HEK293 (cell line): ENCODE data around the gene KRTAP21-1.

Experiments
- FEZF1 ChIP-seq: fragments of 450-650 bp; formaldehyde crosslinking; IDR thresholded peaks from 2 replicates; pipeline ENCODE4 v1.5.1; 2016; ENCODE audit warnings: missing biosample characterization, missing genetic modification characterization
- GLI2 ChIP-seq: fragments of 450-650 bp; formaldehyde crosslinking; IDR thresholded peaks from 2 replicates; pipeline ENCODE4; 2017; ENCODE audit warnings: missing biosample characterization, missing genetic modification characterization, low read depth, borderline replicate concordance
- GLIS2 ChIP-seq: fragments of 450-650 bp; formaldehyde crosslinking; IDR thresholded peaks from 2 replicates; pipeline ENCODE4 v1.5.1; 2016; ENCODE audit warnings: missing biosample characterization, missing genetic modification characterization
- KLF8 ChIP-seq: fragments of 450-650 bp; formaldehyde crosslinking; IDR thresholded peaks from 2 replicates; pipeline ENCODE4 v1.5.1; 2016; ENCODE audit warnings: missing biosample characterization, missing genetic modification characterization
- MYNN ChIP-seq: fragments of 450-650 bp; formaldehyde crosslinking; IDR thresholded peaks from 2 replicates; pipeline ENCODE4 v1.5.1; 2016; ENCODE audit warnings: missing biosample characterization, missing genetic modification characterization, borderline replicate concordance
- SP7 ChIP-seq: fragments of 450-650 bp; formaldehyde crosslinking; IDR thresholded peaks from 2 replicates; pipeline ENCODE4 v1.5.1; 2016; ENCODE audit warnings: missing biosample characterization, missing genetic modification characterization
- TCF7L2 ChIP-seq: IDR thresholded peaks from 2 replicates; pipeline ENCODE4 v1.6.1; 2011; ENCODE audit warnings: low read depth, mild to moderate bottlenecking, inconsistent platforms, low read length, moderate library complexity, borderline replicate concordance
- ZNF138 ChIP-seq: fragments of 450-650 bp; formaldehyde crosslinking; IDR thresholded peaks from 2 replicates; pipeline ENCODE4 v1.5.1; 2016; ENCODE audit warnings: missing biosample characterization, missing genetic modification characterization, borderline replicate concordance
- ZNF2 ChIP-seq: fragments of 450-650 bp; formaldehyde crosslinking; IDR thresholded peaks from 2 replicates; pipeline ENCODE4 v1.5.1; 2016; ENCODE audit warnings: missing biosample characterization, missing genetic modification characterization
- ZNF202 ChIP-seq: fragments of 450-650 bp; formaldehyde crosslinking; IDR thresholded peaks from 2 replicates; pipeline ENCODE4 v1.5.1; 2016; ENCODE audit warnings: missing biosample characterization, missing genetic modification characterization, borderline replicate concordance
- ZNF311 ChIP-seq: fragments of 450-650 bp; formaldehyde crosslinking; IDR thresholded peaks from 2 replicates; pipeline ENCODE4 v1.5.1; 2017; ENCODE audit warnings: missing biosample characterization, missing genetic modification characterization, borderline replicate concordance
- ZNF514 ChIP-seq: fragments of 450-650 bp; formaldehyde crosslinking; IDR thresholded peaks from 2 replicates; pipeline ENCODE4 v1.5.1; 2016; ENCODE audit warnings: missing biosample characterization, missing genetic modification characterization
- ZNF529 ChIP-seq: fragments of 450-650 bp; formaldehyde crosslinking; IDR thresholded peaks from 2 replicates; pipeline ENCODE4 v1.5.1; 2017; ENCODE audit warnings: missing genetic modification characterization, missing biosample characterization; ENCODE audit not compliant: insufficient replicate concordance
- ZNF530 ChIP-seq: fragments of 450-650 bp; formaldehyde crosslinking; IDR thresholded peaks from 2 replicates; pipeline ENCODE4 v1.5.1; 2016; ENCODE audit warnings: low read depth, missing biosample characterization, missing genetic modification characterization
- ZNF558 ChIP-seq: fragments of 450-650 bp; formaldehyde crosslinking; IDR thresholded peaks from 2 replicates; pipeline ENCODE4 v1.5.1; 2016; ENCODE audit warnings: missing biosample characterization, missing genetic modification characterization
- ZNF585B ChIP-seq: fragments of 450-650 bp; formaldehyde crosslinking; IDR thresholded peaks from 2 replicates; pipeline ENCODE4 v1.5.1; 2016; ENCODE audit warnings: missing biosample characterization, missing genetic modification characterization
- ZNF664 ChIP-seq: fragments of 450-650 bp; formaldehyde crosslinking; IDR thresholded peaks from 2 replicates; pipeline ENCODE4 v1.5.1; 2016; ENCODE audit warnings: missing biosample characterization, missing genetic modification characterization
- ZNF768 ChIP-seq: fragments of 450-650 bp; formaldehyde crosslinking; IDR thresholded peaks from 2 replicates; pipeline ENCODE4 v1.5.1; 2018; ENCODE audit warnings: missing biosample characterization, mild to moderate bottlenecking, missing genetic modification characterization
- ZNF837 ChIP-seq: fragments of 450-650 bp; formaldehyde crosslinking; IDR thresholded peaks from 2 replicates; pipeline ENCODE4 v1.5.1; 2016; ENCODE audit warnings: missing biosample characterization, missing genetic modification characterization
- ZSCAN16 ChIP-seq: fragments of 450-650 bp; formaldehyde crosslinking; IDR thresholded peaks from 2 replicates; pipeline ENCODE4 v1.5.1; 2016; ENCODE audit warnings: missing biosample characterization, missing genetic modification characterization
- ZSCAN30 ChIP-seq: fragments of 450-650 bp; IDR thresholded peaks from 2 replicates; pipeline ENCODE4 v1.5.1; 2018; ENCODE audit warnings: missing biosample characterization, mild to moderate bottlenecking, missing genetic modification characterization, moderate library complexity
- TF ChIP-seq, protein P1 (sequence below): fragments of 450-650 bp; formaldehyde crosslinking; conservative IDR thresholded peaks from 2 replicates; pipeline ENCODE4 v1.5.1; 2016; ENCODE audit warnings: low read depth, missing biosample characterization, missing genetic modification characterization
- TF ChIP-seq, protein P2 (sequence below): fragments of 450-650 bp; formaldehyde crosslinking; IDR thresholded peaks from 2 replicates; pipeline ENCODE4 v1.5.1; 2016; ENCODE audit warnings: missing biosample characterization, missing genetic modification characterization
- TF ChIP-seq, protein P3 (sequence below): fragments of 450-650 bp; formaldehyde crosslinking; IDR thresholded peaks from 2 replicates; pipeline ENCODE4 v1.5.1; 2016; ENCODE audit warnings: missing biosample characterization, missing genetic modification characterization
- TF ChIP-seq, protein P4 (sequence below): fragments of 450-650 bp; formaldehyde crosslinking; IDR thresholded peaks from 2 replicates; pipeline ENCODE4 v1.5.1; 2016; ENCODE audit warnings: missing biosample characterization, missing genetic modification characterization
- TF ChIP-seq, protein P5 (sequence below): fragments of 450-650 bp; formaldehyde crosslinking; IDR thresholded peaks from 2 replicates; pipeline ENCODE4 v1.5.1; 2016; ENCODE audit warnings: missing biosample characterization, missing genetic modification characterization
- TF ChIP-seq, protein P6 (sequence below): fragments of 450-650 bp; formaldehyde crosslinking; IDR thresholded peaks from 2 replicates; pipeline ENCODE4 v1.5.1; 2017; ENCODE audit warnings: missing biosample characterization, missing genetic modification characterization

Gene KRTAP21-1

DNA sequence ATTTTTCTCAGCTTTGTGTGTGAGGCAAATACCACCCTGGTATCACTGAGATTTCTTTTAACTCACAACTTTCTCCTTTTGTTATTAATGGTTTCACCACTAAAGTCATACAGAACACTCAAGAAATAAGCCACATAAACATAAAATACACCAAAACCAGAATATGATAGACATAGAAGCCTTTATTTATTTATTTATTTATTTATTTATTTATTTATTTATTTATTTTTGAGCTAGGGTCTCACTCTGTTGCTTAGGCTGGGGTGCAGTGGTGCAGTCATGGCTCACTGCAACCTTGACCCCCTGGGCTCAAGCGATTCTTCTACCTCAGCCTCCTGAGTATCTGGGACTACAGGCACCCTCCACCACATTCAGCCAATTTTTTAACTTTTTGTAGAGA lies 45.4 kb upstream of the KRTAP21-1 start (continued):
- TF ChIP-seq ZNF558 (tag by site-specific recombination) (peak; percentile 52; the same call in 1 of the 2 replicates), FEZF1 (no peak), SP7 (no peak), ZSCAN16 (tag by site-specific recombination) (no peak), ZNF311 (no peak), ZNF530 (tag by site-specific recombination) (no peak), ZNF664 (tag by site-specific recombination) (0 out of 2 replicates have a peak, but pooled peaks have one; percentile 25), GLIS2 (tag by site-specific recombination) (no peak), ZNF514 (tag by site-specific recombination) (no peak), ZNF529 (tag by site-specific recombination) (peak; percentile 10), TCF7L2 (no peak), ZNF2 (tag by site-specific recombination) (no peak), ZNF585B (tag by site-specific recombination) (no peak), KLF8 (no peak), ZNF837 (tag by site-specific recombination) (no peak), ZSCAN30 (tag by site-specific recombination) (no peak), GLI2 (tag by site-specific recombination) (no peak; the same call in 1 of the 2 replicates), MYNN (tag by site-specific recombination) (no peak), ZNF768 (tag by site-specific recombination) (no peak), ZNF138 (no peak), ZNF202 (tag by site-specific recombination) (0 out of 2 replicates have a peak, but pooled peaks have one; percentile 48)
- TF ChIP-seq, protein P1, sequence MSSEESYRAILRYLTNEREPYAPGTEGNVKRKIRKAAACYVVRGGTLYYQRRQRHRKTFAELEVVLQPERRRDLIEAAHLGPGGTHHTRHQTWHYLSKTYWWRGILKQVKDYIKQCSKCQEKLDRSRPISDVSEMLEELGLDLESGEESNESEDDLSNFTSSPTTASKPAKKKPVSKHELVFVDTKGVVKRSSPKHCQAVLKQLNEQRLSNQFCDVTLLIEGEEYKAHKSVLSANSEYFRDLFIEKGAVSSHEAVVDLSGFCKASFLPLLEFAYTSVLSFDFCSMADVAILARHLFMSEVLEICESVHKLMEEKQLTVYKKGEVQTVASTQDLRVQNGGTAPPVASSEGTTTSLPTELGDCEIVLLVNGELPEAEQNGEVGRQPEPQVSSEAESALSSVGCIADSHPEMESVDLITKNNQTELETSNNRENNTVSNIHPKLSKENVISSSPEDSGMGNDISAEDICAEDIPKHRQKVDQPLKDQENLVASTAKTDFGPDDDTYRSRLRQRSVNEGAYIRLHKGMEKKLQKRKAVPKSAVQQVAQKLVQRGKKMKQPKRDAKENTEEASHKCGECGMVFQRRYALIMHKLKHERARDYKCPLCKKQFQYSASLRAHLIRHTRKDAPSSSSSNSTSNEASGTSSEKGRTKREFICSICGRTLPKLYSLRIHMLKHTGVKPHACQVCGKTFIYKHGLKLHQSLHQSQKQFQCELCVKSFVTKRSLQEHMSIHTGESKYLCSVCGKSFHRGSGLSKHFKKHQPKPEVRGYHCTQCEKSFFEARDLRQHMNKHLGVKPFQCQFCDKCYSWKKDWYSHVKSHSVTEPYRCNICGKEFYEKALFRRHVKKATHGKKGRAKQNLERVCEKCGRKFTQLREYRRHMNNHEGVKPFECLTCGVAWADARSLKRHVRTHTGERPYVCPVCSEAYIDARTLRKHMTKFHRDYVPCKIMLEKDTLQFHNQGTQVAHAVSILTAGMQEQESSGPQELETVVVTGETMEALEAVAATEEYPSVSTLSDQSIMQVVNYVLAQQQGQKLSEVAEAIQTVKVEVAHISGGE (tag by site-specific recombination), result peak; percentile 67
- TF ChIP-seq, protein P2, sequence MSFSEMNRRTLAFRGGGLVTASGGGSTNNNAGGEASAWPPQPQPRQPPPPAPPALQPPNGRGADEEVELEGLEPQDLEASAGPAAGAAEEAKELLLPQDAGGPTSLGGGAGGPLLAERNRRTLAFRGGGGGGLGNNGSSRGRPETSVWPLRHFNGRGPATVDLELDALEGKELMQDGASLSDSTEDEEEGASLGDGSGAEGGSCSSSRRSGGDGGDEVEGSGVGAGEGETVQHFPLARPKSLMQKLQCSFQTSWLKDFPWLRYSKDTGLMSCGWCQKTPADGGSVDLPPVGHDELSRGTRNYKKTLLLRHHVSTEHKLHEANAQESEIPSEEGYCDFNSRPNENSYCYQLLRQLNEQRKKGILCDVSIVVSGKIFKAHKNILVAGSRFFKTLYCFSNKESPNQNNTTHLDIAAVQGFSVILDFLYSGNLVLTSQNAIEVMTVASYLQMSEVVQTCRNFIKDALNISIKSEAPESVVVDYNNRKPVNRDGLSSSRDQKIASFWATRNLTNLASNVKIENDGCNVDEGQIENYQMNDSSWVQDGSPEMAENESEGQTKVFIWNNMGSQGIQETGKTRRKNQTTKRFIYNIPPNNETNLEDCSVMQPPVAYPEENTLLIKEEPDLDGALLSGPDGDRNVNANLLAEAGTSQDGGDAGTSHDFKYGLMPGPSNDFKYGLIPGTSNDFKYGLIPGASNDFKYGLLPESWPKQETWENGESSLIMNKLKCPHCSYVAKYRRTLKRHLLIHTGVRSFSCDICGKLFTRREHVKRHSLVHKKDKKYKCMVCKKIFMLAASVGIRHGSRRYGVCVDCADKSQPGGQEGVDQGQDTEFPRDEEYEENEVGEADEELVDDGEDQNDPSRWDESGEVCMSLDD, result no peak
- TF ChIP-seq, protein P3, sequence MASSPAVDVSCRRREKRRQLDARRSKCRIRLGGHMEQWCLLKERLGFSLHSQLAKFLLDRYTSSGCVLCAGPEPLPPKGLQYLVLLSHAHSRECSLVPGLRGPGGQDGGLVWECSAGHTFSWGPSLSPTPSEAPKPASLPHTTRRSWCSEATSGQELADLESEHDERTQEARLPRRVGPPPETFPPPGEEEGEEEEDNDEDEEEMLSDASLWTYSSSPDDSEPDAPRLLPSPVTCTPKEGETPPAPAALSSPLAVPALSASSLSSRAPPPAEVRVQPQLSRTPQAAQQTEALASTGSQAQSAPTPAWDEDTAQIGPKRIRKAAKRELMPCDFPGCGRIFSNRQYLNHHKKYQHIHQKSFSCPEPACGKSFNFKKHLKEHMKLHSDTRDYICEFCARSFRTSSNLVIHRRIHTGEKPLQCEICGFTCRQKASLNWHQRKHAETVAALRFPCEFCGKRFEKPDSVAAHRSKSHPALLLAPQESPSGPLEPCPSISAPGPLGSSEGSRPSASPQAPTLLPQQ (tag by site-specific recombination), result no peak
- TF ChIP-seq, protein P4, sequence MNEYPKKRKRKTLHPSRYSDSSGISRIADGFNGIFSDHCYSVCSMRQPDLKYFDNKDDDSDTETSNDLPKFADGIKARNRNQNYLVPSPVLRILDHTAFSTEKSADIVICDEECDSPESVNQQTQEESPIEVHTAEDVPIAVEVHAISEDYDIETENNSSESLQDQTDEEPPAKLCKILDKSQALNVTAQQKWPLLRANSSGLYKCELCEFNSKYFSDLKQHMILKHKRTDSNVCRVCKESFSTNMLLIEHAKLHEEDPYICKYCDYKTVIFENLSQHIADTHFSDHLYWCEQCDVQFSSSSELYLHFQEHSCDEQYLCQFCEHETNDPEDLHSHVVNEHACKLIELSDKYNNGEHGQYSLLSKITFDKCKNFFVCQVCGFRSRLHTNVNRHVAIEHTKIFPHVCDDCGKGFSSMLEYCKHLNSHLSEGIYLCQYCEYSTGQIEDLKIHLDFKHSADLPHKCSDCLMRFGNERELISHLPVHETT, result no peak
- TF ChIP-seq, protein P5, sequence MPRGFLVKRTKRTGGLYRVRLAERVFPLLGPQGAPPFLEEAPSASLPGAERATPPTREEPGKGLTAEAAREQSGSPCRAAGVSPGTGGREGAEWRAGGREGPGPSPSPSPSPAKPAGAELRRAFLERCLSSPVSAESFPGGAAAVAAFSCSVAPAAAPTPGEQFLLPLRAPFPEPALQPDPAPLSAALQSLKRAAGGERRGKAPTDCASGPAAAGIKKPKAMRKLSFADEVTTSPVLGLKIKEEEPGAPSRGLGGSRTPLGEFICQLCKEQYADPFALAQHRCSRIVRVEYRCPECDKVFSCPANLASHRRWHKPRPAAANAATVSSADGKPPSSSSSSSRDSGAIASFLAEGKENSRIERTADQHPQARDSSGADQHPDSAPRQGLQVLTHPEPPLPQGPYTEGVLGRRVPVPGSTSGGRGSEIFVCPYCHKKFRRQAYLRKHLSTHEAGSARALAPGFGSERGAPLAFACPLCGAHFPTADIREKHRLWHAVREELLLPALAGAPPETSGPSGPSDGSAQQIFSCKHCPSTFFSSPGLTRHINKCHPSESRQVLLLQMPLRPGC, result no peak
- TF ChIP-seq, protein P6, sequence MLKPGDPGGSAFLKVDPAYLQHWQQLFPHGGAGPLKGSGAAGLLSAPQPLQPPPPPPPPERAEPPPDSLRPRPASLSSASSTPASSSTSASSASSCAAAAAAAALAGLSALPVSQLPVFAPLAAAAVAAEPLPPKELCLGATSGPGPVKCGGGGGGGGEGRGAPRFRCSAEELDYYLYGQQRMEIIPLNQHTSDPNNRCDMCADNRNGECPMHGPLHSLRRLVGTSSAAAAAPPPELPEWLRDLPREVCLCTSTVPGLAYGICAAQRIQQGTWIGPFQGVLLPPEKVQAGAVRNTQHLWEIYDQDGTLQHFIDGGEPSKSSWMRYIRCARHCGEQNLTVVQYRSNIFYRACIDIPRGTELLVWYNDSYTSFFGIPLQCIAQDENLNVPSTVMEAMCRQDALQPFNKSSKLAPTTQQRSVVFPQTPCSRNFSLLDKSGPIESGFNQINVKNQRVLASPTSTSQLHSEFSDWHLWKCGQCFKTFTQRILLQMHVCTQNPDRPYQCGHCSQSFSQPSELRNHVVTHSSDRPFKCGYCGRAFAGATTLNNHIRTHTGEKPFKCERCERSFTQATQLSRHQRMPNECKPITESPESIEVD (tag by site-specific recombination), result no peak
